IMR-90 (cell line): ENCODE data around the gene BRS3.

ENCODE experiments used
- CEBPB ChIP-seq: IDR thresholded peaks from 2 replicates; pipeline ENCODE4 v1.6.1; 2012; ENCODE audit warnings: low read depth, low read length, improper control_type of control experiment
- CHD1 ChIP-seq: IDR thresholded peaks from 2 replicates; pipeline ENCODE4 v1.6.1; 2012; ENCODE audit warnings: low read depth, low read length, improper control_type of control experiment
- CTCF ChIP-seq: conservative IDR thresholded peaks from 2 replicates; pipeline ENCODE4 v1.5.1; 2012; ENCODE audit warnings: mild to moderate bottlenecking, low read depth, low read length, improper control_type of control experiment
- ELK1 ChIP-seq: fragments of 150-350 bp; IDR thresholded peaks from 2 replicates; pipeline ENCODE4 v1.6.1; 2016; ENCODE audit warnings: low read depth, mild to moderate bottlenecking, low read length, moderate library complexity, borderline replicate concordance
- FOS ChIP-seq: fragments of 150-350 bp; IDR thresholded peaks from 2 replicates; pipeline ENCODE4 v1.6.1; 2016; ENCODE audit warnings: low read depth, low read length
- MAFK ChIP-seq: IDR thresholded peaks from 2 replicates; pipeline ENCODE4 v1.6.1; 2012; ENCODE audit warnings: low read depth, low read length, improper control_type of control experiment
- MXI1 ChIP-seq: IDR thresholded peaks from 2 replicates; pipeline ENCODE4 v1.6.1; 2012; ENCODE audit warnings: low read depth, mild to moderate bottlenecking, low read length, moderate library complexity, borderline replicate concordance
- NFE2L2 ChIP-seq: fragments of 150-350 bp; IDR thresholded peaks from 2 replicates; pipeline ENCODE4 v1.6.1; 2016; ENCODE audit warnings: low read depth, mild to moderate bottlenecking, low read length
- POLR2A ChIP-seq: IDR thresholded peaks from 2 replicates; pipeline ENCODE4 v1.6.1; 2012; ENCODE audit warnings: mild to moderate bottlenecking, low read depth, low read length
- RAD21 ChIP-seq: IDR thresholded peaks from 2 replicates; pipeline ENCODE4 v1.6.1; 2012; ENCODE audit warnings: low read length, improper control_type of control experiment
- RCOR1 ChIP-seq: IDR thresholded peaks from 2 replicates; pipeline ENCODE4 v1.6.1; 2012; ENCODE audit warnings: mild to moderate bottlenecking, low read length, improper control_type of control experiment; ENCODE audit not compliant: insufficient replicate concordance
- RFX5 ChIP-seq: IDR thresholded peaks from 2 replicates; pipeline ENCODE4 v1.8.0; 2012; ENCODE audit warnings: low read depth, mild to moderate bottlenecking, low read length, moderate library complexity
- SMC3 ChIP-seq: fragments of 150-350 bp; IDR thresholded peaks from 2 replicates; pipeline ENCODE4 v1.6.1; 2016; ENCODE audit warnings: low read depth, mild to moderate bottlenecking, antibody characterized with exemption, low read length, moderate library complexity
- USF2 ChIP-seq: fragments of 150-350 bp; IDR thresholded peaks from 2 replicates; pipeline ENCODE4 v1.6.1; 2017; ENCODE audit warnings: mild to moderate bottlenecking, antibody characterized with exemption, low read length, low read depth

- TF ChIP-seq CTCF: no peak
- no peak for TF ChIP-seq RAD21
- no peak for TF ChIP-seq MXI1
- no peak for TF ChIP-seq SMC3
- no peak for TF ChIP-seq CEBPB
- TF ChIP-seq RFX5: no peak
- TF ChIP-seq USF2: no peak
- TF ChIP-seq POLR2A: no peak
- TF ChIP-seq RCOR1: no peak
- no peak for TF ChIP-seq MAFK
- TF ChIP-seq FOS: no peak
- no peak for TF ChIP-seq CHD1
- no peak for TF ChIP-seq NFE2L2
- TF ChIP-seq ELK1: no peak
Observed at GRCh38 chrX:136446208-136446607, 41.5 kb upstream of the BRS3 start.
